Adrenal gland (tissue), 5 donors: ENCODE results near the gene KCNJ3.

Experiments
- POLR2A ChIP-seq, 2 donors: fragments of 450-650 bp; IDR thresholded peaks; one replicate each; pipeline ENCODE4 v1.6.1; 2017; ENCODE audit warnings: antibody characterized with exemption in 2 of 2, mild to moderate bottlenecking in 2 of 2, moderate library complexity in 1 of 2
- TF ChIP-seq, protein P1 (sequence below), 6 experiments: fragments of 450-650 bp in 4 of 6; fragments of 200-600 bp in 2 of 6; sonication (generic) in 1 of 6; IDR thresholded peaks; 1 replicate in 5 of 6; 2 replicates in 1 of 6; pipeline versions ENCODE4 v1.5.1 to v1.8.0; 2016 to 2021; ENCODE audit warnings: antibody characterized with exemption in 6 of 6, mild to moderate bottlenecking in 2 of 6, moderate library complexity in 1 of 6
- donor health status: DM: no; HTN: no; CAD: no.

DNA sequence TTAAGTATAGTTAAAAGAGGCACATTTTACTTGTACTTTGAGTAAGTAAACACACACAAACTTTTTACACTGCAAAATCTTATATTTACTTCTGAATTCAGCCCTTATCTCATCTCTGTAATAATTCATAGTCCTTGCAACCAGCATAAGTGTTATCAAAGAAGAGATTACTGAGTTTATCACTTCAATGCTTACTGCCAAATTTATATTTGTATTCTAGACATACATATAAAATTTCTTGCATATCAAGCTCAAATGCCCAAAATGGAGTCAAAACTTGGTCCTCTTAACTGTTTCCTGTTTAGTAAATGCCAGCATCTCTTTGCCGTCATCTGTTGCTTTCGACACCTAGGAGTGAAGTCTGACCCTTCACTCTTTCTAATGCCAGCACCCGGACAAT is 21.1 kb upstream of the KCNJ3 start:
- TF ChIP-seq, protein P1, sequence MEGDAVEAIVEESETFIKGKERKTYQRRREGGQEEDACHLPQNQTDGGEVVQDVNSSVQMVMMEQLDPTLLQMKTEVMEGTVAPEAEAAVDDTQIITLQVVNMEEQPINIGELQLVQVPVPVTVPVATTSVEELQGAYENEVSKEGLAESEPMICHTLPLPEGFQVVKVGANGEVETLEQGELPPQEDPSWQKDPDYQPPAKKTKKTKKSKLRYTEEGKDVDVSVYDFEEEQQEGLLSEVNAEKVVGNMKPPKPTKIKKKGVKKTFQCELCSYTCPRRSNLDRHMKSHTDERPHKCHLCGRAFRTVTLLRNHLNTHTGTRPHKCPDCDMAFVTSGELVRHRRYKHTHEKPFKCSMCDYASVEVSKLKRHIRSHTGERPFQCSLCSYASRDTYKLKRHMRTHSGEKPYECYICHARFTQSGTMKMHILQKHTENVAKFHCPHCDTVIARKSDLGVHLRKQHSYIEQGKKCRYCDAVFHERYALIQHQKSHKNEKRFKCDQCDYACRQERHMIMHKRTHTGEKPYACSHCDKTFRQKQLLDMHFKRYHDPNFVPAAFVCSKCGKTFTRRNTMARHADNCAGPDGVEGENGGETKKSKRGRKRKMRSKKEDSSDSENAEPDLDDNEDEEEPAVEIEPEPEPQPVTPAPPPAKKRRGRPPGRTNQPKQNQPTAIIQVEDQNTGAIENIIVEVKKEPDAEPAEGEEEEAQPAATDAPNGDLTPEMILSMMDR (IDR thresholded peaks at IDR 0.05), result no peak
- TF ChIP-seq POLR2A (IDR thresholded peaks at IDR 0.05), result no peak
